Measurements from ENCODE around the gene EXOC4. TPM values are rescaled to one million over a fixed set of nuclear protein-coding genes. Genes with fewer than 3 reads are reported as not detected.

EXOC4 gene
- total RNA-seq, 1 donor from 2014 or later: 103 TPM

DNA sequence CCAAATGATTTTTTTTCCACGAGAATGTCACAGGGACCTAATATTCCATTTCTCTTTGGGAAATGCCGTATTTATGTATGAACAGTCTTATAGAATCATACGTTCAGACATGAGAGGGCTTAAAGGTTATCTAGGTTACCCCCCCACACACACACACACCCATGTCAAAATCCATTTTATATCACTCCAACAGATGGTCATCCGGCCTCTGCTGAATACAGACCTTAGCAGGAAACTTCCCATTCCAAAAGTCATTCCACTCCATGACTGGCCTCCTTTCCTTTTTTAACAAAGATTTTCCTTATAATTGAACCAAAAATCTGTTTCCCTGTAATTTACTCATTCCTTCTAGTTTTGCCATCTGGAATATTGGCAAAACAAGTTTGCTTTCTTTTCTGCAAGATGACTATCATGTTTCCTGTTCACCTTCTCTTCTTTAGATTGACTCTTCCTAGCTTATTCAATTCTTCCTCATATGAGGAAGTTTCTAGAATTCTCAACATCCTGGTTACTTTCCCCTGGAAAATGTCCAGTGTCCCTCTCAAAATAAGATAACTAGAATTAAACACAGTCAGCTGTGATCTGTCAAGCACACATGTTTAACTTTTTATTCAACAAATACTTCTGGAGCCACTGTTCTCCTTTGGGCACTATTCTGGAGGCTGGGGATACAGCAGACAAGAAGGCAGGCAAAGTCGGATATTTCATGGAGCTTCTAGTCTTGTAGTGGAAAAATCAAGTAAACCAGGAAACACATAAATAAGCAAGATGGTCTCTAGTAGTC lies 597.8 kb downstream of the EXOC4 start:
- Mint-ChIP-seq H3K4me3 (no peak overlapping the region), H3K4me1 (peaks cover 13% of the 10 kb centered on the region), H3K9me3 (no peaks in the 10 kb centered on the region), H3K36me3 (ENCODE audit: low read depth) (no peaks in the 10 kb centered on the region), H3K27me3 (no peaks in the 10 kb centered on the region), H3K27ac (no peak overlapping the region)
- TF ChIP-seq, protein P1, sequence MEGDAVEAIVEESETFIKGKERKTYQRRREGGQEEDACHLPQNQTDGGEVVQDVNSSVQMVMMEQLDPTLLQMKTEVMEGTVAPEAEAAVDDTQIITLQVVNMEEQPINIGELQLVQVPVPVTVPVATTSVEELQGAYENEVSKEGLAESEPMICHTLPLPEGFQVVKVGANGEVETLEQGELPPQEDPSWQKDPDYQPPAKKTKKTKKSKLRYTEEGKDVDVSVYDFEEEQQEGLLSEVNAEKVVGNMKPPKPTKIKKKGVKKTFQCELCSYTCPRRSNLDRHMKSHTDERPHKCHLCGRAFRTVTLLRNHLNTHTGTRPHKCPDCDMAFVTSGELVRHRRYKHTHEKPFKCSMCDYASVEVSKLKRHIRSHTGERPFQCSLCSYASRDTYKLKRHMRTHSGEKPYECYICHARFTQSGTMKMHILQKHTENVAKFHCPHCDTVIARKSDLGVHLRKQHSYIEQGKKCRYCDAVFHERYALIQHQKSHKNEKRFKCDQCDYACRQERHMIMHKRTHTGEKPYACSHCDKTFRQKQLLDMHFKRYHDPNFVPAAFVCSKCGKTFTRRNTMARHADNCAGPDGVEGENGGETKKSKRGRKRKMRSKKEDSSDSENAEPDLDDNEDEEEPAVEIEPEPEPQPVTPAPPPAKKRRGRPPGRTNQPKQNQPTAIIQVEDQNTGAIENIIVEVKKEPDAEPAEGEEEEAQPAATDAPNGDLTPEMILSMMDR (IDR thresholded peaks at IDR 0.05): no peak
- DNase-seq (no peak), ATAC-seq (ENCODE audit: low read depth) (no peak)
- intact Hi-C loops (cut with micrococcal nuclease): loop anchor here (10.0 kb wide), 1 partner anchor 1536 kb away; no protein-coding TSS in a partner anchor
- POLR2A ChIA-PET: no interaction called here
- CTCF ChIA-PET: no interaction called here

DNA sequence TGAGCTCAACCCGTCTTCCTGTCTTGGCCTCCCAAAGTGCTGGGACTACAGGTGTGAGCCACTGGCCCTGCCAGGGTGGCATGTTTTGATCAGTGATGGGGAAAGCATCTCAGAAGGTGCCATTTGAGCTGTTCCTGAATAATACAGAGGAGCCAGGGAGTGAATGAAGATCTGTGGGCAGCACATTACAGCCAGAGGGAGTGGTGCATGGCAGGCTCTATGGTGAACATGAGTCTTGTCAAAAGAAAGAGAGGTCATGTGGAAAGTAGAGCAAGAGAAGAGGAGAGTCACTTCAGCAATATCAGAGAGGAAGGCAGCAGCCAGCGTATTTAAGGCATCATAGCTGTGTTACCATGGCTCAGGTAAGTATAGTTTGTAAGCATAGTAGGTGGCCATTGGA lies 598.5 kb downstream of the EXOC4 start:
- ChIA-PET POLR2A (no interaction called here), CTCF (no interaction called here)
- no peak for DNase-seq
- Mint-ChIP-seq H3K27me3 (no peaks in the 10 kb centered on the region), H3K27ac (no peak overlapping the region), H3K4me1 (peaks cover 13% of the 10 kb centered on the region), H3K9me3 (no peaks in the 10 kb centered on the region), H3K36me3 (ENCODE audit: low read depth) (no peaks in the 10 kb centered on the region), H3K4me3 (no peak overlapping the region)
- intact Hi-C loops (cut with micrococcal nuclease): loop anchor here (10.0 kb wide), 1 partner anchor 1537 kb away; no protein-coding TSS in a partner anchor
- TF ChIP-seq, protein P1 (IDR thresholded peaks at IDR 0.05): no peak
- ATAC-seq (ENCODE audit: low read depth): no peak

DNA sequence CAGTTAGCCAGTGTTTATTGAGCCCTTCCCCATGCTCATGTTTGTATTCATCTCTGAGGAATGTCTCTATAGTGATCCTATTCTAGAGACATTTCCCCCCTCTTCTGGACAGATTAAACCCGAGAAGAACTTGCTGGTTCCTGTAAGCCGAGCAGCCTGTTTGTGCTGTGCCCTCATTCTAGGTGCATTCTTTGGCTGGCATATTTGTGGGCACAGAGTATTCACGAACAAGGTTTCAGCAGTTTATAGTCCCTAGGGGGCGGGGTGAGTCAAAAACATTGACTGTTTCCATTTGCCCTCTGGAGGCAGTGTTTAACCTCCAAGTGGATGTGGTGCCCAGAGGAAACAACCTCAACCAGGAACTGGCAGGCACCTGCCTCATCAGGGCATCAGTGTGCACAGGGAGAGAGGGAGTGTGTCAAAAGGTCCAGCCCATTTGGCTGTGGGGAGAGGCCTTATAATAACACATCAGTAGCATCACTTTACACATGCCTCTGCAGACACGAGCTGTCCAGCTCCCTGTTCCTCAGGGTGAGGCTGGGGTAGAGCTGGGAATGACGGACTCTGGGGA lies 600.9 kb downstream of the EXOC4 start:
- no peak for DNase-seq
- no peaks in the 10 kb centered on the region for H3K27me3 Mint-ChIP-seq
- peaks cover 13% of the 10 kb centered on the region for H3K4me1 Mint-ChIP-seq
- TF ChIP-seq, protein P1 (IDR thresholded peaks at IDR 0.05): no peak
- peaks cover 4% of the 10 kb centered on the region for H3K36me3 Mint-ChIP-seq (ENCODE audit: low read depth)
- intact Hi-C loops (cut with micrococcal nuclease): loop anchor here (10.0 kb wide), 1 partner anchor 1539 kb away; no protein-coding TSS in a partner anchor
- H3K9me3 Mint-ChIP-seq: no peaks in the 10 kb centered on the region
- ChIA-PET CTCF (interaction anchor here (0.7 to 1.1 kb wide), 2 partner anchors 19 to 30 kb away, joined by 3 to 4 read pairs; no protein-coding TSS in a partner anchor), POLR2A (no interaction called here)
- peak; percentile 66 for ATAC-seq (ENCODE audit: low read depth)
- no peak overlapping the region for H3K4me3 Mint-ChIP-seq
- H3K27ac Mint-ChIP-seq: no peak overlapping the region

DNA sequence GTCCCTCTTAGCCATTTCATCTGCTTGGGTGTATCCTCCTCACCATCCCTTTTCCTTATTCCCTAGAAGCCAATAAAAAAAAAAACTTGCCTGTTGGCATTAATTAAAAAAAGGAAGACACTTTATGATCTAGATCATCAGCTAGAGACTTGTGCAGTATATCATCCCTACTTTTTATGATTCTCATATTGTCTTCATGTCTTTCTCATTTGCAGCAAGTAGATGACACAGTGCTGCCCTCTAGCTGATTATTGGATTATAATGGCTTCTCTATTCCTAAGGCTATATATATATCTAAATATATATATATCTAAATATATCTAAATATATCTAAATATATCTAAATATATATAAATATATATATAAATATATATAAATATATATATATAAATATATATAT lies 601.9 kb downstream of the EXOC4 start:
- ChIA-PET POLR2A (no interaction called here), CTCF (interaction anchor here (0.6 to 2.2 kb wide), 4 partner anchors 9 to 285 kb away, joined by 3 to 5 read pairs (median 3); no protein-coding TSS in a partner anchor)
- peaks cover 6% of the 10 kb centered on the region for H3K36me3 Mint-ChIP-seq (ENCODE audit: low read depth)
- H3K4me3 Mint-ChIP-seq: no peak overlapping the region
- peaks cover 13% of the 10 kb centered on the region for H3K4me1 Mint-ChIP-seq
- intact Hi-C loops (cut with micrococcal nuclease): loop anchor here (10.0 kb wide), 1 partner anchor 1540 kb away; no protein-coding TSS in a partner anchor
- TF ChIP-seq, protein P1 (IDR thresholded peaks at IDR 0.05): no peak
- no peaks in the 10 kb centered on the region for H3K27me3 Mint-ChIP-seq
- DNase-seq: no peak
- ATAC-seq (ENCODE audit: low read depth): no peak
- H3K27ac Mint-ChIP-seq: no peak overlapping the region
- no peaks in the 10 kb centered on the region for H3K9me3 Mint-ChIP-seq

Measured in activated B cell treated with CpG ODN at 0.5 μM for 24 hours (primary cell).